Endothelial cell of umbilical vein (primary cell): ENCODE data around the gene HPS4.

ENCODE experiments used
- POLR2A ChIP-seq: IDR thresholded peaks from 2 replicates; pipeline ENCODE4 v1.6.1; 2012; ENCODE audit warnings: low read depth, mild to moderate bottlenecking, control low read depth, low read length
- TF ChIP-seq, protein P1 (sequence below), 2 donors: IDR thresholded peaks; 1 replicate in 1 of 2; 2 replicates in 1 of 2; pipeline ENCODE4 v1.5.1; 2011; ENCODE audit warnings: low read length in 2 of 2, mild to moderate bottlenecking in 2 of 2, moderate library complexity in 2 of 2, control low read depth in 1 of 2, inconsistent platforms in 1 of 2, low read depth in 1 of 2; ENCODE audit not compliant: insufficient read depth in 1 of 2; ENCODE audit errors: extremely low read depth in 1 of 2

DNA sequence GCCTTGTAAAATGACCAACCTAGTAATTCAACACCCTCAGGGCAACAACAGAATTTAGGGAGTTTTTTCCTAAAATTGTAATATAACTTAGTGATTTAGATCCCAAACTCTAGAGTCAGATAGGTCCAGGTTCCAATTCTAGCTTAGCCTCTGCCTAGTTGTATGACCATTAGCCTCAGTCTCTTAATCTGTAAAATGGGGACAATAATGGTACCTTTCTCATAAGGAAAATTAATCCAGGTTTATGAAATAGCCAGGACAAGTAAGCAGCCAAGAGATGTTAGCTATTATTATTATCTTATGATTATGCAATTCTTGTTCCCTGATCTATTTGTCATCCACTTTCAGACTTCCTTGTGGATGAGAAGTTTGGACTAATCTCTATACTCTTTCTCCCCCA, 24.6 kb upstream of the HPS4 start:
- TF ChIP-seq, protein P1, sequence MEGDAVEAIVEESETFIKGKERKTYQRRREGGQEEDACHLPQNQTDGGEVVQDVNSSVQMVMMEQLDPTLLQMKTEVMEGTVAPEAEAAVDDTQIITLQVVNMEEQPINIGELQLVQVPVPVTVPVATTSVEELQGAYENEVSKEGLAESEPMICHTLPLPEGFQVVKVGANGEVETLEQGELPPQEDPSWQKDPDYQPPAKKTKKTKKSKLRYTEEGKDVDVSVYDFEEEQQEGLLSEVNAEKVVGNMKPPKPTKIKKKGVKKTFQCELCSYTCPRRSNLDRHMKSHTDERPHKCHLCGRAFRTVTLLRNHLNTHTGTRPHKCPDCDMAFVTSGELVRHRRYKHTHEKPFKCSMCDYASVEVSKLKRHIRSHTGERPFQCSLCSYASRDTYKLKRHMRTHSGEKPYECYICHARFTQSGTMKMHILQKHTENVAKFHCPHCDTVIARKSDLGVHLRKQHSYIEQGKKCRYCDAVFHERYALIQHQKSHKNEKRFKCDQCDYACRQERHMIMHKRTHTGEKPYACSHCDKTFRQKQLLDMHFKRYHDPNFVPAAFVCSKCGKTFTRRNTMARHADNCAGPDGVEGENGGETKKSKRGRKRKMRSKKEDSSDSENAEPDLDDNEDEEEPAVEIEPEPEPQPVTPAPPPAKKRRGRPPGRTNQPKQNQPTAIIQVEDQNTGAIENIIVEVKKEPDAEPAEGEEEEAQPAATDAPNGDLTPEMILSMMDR (IDR thresholded peaks at IDR 0.05; ENCODE audit: extremely low read depth in 1 of 2, insufficient read depth in 1 of 2, low read depth in 1 of 2, low read length in 2 of 2), result no peak
- no peak for TF ChIP-seq POLR2A
